GM10248 (cell line): ENCODE data around the gene HERPUD1.
A peak's percentile ranks its signal among the peaks of the same experiment; 100 is the strongest.

Experiments
- CTCF ChIA-PET: fragments of 300-600 bp; sonication (Branson Sonifier 250); formaldehyde crosslinking; extraction: SDS; loops from one replicate; lab custom pipeline; 2021; ENCODE audit warnings: antibody characterized with exemption; lab: Yijun Ruan, JAX
- POLR2A ChIA-PET: fragments of 350-650 bp; sonication (Branson Sonifier 250); formaldehyde crosslinking; extraction: SDS; loops from one replicate; lab custom pipeline; 2020; ENCODE audit warnings: antibody characterized with exemption; lab: Yijun Ruan, JAX
- DNase-seq: peaks from one replicate; pipeline ENCODE4 v3.0.0; 2012; ENCODE audit errors: extremely low spot score
- TF ChIP-seq, protein P1 (sequence below): IDR thresholded peaks from 2 replicates; pipeline ENCODE4 v1.5.1; 2012; ENCODE audit warnings: mild to moderate bottlenecking, low read depth; ENCODE audit errors: extremely low read depth, missing control alignments, control extremely low read depth

Gene HERPUD1

DNA sequence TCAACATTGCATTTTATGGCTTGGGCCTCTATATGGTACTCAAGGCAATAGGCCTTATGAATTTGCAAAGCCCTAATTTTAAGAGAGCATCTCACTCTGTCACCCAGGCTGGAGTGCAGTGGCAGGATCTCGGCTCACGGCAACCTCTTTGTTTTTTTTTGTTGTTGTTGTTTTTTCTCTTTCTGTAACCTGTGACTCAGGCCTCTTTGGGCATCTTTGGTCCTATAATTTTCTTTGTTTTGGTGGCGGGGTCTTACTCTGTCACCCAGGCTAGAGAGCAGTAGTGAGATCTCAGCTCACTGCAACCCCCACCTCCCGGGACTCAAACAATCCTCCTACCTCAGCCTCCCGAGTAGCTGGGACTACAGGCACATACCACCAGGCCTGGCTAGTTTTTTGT is 21.8 kb upstream of the HERPUD1 start:
- TF ChIP-seq, protein P1, sequence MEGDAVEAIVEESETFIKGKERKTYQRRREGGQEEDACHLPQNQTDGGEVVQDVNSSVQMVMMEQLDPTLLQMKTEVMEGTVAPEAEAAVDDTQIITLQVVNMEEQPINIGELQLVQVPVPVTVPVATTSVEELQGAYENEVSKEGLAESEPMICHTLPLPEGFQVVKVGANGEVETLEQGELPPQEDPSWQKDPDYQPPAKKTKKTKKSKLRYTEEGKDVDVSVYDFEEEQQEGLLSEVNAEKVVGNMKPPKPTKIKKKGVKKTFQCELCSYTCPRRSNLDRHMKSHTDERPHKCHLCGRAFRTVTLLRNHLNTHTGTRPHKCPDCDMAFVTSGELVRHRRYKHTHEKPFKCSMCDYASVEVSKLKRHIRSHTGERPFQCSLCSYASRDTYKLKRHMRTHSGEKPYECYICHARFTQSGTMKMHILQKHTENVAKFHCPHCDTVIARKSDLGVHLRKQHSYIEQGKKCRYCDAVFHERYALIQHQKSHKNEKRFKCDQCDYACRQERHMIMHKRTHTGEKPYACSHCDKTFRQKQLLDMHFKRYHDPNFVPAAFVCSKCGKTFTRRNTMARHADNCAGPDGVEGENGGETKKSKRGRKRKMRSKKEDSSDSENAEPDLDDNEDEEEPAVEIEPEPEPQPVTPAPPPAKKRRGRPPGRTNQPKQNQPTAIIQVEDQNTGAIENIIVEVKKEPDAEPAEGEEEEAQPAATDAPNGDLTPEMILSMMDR = no peak
- CTCF ChIA-PET = interaction anchor here (0.9 to 3.3 kb wide), 8 partner anchors 9 to 43 kb away, joined by 3 to 13 read pairs (median 4); no protein-coding TSS in a partner anchor
- POLR2A ChIA-PET = interaction anchor here (4.3 kb wide), 1 partner anchor 22 kb away, joined by 24 read pairs; the partner anchor contains the start of gene HERPUD1
- DNase-seq = no peak

DNA sequence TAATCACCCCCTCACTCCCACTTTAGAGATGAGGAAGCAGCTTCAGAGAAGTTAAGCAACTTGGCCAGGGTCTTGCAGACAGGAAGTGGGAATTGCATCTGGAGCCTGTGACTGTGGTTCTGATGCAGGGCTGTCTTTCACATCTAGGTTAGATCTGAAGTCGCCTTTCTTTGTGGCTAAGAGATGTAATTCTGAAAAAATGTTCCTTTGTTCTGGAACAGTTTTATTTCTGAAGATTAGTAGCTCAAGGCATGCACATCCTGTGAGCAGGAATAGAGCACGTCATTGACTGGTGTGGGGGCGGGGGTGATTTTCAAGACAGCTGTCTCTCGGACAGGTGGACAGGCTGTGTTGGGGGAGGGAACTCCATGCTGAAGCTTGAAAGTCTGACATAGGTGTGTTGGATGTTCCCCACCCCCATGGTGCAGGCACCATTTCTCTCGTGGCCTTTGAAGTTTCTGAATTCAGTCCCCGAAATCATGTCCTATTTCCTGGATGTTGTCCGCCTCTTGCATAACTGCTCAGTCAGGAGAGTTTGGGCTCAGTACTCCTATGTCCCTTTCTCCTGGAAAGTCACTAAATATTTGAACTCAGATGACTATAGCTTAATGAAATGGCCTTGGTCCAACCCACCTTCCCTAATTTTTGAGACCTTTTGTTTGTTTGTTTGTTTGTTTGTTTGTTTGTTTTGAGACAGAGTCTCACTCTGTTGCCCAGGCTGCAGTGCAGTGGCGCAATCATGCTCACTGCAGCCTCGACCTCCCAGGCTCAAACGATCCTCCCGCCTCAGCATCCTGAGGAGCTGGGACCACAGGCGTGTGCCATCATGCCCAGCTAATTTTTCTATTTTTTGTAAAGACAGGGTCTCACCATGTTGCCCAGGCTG is 21.0 kb upstream of the HERPUD1 start:
- CTCF ChIA-PET = interaction anchor here (0.6 to 3.3 kb wide), 14 partner anchors 10 to 174 kb away, joined by 3 to 13 read pairs (median 4); no protein-coding TSS in a partner anchor
- POLR2A ChIA-PET = interaction anchor here (1.2 to 4.3 kb wide), 4 partner anchors 21 to 35 kb away, joined by 3 to 24 read pairs (median 4); partner anchors contain the start of gene HERPUD1
- TF ChIP-seq, protein P1 = no peak
- no peak for DNase-seq

DNA sequence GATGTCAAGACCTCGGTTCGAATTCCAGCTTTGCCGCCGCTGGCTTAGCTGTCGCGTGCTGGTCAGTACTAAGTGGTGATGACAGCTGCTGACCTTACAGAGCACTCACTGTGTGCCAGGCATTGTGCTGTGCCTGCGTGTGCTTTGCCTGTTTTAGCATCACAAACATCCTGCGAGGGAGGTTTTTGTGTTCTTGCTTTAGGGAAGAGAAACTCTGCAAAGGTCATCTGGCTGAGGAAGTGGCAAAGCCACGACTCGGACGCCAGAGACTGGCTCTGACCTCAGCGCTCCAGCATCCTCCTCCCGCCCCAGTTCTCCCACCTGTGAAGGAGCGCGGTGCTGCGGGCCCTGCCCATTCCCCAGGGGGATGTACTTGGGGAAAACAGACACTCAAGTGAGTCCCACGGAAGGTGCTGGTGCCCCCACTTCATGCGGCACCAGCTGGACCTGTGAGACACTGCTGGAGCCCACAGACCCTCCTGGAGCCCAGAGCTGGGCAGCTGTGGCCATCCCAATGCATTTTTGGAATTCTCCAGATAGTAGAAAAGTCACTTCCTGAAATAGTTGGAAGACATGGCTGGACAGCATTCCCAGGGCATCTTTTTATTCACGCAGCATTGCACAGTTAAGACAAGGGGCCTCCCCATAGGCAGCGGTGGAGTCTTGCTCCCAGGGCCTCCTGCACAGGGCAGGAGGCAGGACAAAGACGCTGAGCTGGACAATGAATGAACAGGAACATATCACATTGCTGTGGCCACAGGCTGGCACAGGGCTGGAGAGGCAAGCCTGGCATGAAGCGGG is 20.0 kb upstream of the HERPUD1 start:
- CTCF ChIA-PET = interaction anchor here (0.6 to 3.3 kb wide), 11 partner anchors 11 to 173 kb away, joined by 3 to 13 read pairs (median 4); no protein-coding TSS in a partner anchor
- POLR2A ChIA-PET = interaction anchor here (1.2 to 4.3 kb wide), 4 partner anchors 20 to 34 kb away, joined by 3 to 24 read pairs (median 4); partner anchors contain the start of gene HERPUD1
- TF ChIP-seq, protein P1 = no peak
- DNase-seq = peak; percentile 83

DNA sequence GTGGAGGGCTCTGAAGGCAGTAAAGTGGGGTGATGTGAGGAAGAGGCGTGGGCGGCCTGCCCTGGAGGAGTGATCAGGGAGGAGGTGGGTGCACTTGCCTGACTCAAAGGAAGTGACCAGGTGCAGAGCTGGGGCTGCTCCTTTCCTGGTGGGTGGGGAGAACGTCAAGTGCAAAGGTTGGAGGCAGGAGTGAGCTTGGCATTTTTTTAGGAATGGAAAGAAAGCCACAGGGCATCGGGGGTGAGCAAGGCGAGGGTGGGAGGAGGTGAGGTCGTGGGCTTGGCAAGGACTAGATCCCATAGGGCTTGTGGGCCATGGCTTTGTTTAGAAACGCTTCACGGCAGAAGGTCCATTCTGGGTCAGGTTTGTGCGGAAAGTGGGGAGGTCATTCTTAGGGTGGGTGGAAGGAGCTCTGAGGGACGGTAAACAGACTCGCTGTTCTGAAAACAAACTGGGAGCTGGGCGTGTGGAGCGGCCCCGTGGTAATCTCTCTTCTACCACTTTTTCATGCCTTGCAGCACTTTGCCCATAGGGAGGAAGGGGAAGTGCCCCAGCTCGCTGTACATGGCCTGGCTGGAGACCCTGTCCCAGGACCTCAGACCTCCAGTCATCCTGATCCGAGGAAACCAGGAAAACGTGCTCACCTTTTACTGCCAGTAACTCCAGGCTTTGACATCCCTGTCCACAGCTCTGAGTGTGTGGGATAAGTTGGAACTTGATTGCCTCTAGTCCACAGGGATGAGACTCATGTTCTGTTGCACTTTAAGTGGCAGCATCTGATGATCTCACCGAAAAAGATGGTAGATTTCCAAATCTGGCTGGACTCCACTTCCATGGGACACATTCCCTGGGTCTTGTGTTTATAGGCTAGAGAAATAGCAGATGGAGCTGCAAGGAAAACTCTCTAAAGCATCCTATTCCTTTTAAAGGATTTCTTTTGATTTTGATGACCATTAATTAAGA is 18.9 kb upstream of the HERPUD1 start:
- DNase-seq = peak; percentile 47
- POLR2A ChIA-PET = interaction anchor here (4.3 kb wide), 1 partner anchor 19 kb away, joined by 24 read pairs; the partner anchor contains the start of gene HERPUD1
- TF ChIP-seq, protein P1 = no peak
- CTCF ChIA-PET = interaction anchor here (0.7 to 2.9 kb wide), 5 partner anchors 11 to 172 kb away, joined by 3 to 12 read pairs (median 4); no protein-coding TSS in a partner anchor

DNA sequence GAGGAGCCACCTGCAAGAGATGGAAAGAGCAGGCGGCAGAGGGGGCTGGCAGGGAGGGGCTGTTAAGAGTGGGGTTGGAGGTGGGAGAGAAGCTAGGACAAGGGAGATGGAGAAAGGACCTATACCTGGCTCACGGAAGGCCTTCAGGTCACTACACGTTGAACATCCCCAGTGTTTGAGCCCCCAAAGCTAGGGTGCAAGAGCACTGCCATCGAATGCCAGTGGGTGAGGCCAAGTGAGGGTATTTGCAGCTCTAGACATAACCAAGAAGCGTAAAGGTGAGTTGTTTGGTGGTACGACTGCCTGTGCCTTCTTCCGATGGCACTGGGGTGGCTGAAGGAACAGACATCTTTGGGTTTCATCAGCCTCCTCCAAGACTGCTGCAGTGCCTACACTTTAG is 17.0 kb upstream of the HERPUD1 start:
- ChIA-PET CTCF (interaction anchor here (1.0 to 2.9 kb wide), 2 partner anchors 11 to 47 kb away, joined by 3 to 12 read pairs; no protein-coding TSS in a partner anchor), POLR2A (no interaction called here)
- DNase-seq = no peak
- TF ChIP-seq, protein P1 = no peak
